GM21360 (cell line): ENCODE measurements around the gene TARS3.

Experiments
- ATAC-seq: cut with Tn5 transposase; IDR thresholded peaks from one replicate; pipeline ENCODE4 v1.9.1; 2021; ENCODE audit warnings: mild to moderate bottlenecking, moderate library complexity; ENCODE audit not compliant: unreplicated experiment

Gene TARS3

DNA sequence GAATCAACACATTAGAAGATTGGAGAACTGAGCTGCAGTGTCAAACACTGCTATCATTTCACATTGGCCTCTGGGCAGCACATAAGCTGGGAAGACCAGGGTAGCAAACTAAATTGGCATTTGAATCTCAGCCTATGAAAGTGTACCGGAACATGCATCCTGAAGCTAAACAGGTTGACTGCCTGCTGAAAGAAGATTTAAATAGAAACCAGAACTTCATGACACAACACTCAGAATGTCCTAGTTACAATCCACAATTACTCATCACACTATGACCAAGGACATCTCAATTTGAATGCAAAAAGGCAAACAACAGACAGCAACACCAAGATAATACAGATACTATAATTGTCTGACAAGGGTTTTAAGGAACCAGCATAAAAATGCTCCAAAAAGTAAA is 98.3 kb downstream of the TARS3 start:
- no peak for ATAC-seq

DNA sequence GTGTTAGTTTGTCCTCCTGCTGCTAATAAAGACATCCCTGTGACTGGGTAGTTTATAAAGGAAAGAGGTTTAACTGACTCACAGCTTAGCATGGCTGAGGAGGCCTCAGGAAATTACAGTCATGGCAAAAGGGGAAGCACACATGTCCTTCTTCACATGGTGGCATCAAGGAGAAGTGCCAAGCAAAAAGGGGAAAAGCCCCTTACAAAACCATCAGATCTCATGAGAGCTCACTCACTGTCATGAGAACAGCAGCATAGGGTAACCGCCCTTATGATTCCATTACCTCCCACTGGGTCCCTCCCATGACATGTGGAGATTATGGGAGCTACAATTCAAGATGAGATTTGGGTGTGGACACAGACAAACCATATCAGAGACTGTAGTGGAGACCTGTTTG is 99.1 kb downstream of the TARS3 start:
- ATAC-seq: no peak

DNA sequence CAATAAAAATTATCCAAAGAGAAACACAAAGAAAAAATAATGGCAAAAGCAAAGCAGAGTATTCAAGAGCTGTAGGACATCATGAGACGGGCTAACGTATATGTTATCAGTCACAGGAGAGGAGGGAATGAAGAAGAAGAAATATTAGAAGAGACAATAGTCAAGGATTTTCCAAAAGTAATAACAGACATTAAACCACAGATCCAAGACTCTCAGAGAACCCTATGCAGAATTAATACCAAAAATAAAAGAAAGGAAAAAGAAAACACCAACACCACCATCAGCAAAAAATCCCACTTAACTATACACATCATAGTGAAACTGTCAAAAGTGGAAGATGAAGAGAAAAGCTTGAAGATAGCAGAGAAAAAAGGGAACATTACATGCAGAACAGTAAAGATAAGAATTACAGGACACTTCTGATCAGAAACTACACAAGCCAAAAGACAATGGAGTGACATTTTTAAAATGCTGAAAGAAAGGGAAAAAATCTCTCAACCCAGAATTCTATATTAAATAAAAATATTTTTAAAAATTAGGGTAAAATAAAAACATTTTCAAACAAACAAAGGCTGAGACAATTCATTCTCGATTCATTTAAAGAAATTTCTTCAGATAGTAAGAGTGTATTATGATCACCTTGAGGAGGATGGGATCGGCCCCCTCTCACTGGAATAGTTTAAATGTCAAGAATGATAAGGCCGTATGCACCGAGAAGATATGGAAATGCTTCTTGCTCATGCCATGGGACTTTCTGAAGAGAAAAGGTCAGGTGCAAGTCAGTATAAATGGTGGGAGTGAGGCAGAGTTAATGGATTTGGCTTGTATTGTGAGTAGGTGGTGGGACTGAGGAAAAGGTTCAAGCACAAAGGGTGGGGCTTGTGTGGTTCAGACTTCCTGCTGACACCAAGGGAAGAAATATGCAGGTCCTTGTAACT is 100.6 kb downstream of the TARS3 start:
- no peak for ATAC-seq

DNA sequence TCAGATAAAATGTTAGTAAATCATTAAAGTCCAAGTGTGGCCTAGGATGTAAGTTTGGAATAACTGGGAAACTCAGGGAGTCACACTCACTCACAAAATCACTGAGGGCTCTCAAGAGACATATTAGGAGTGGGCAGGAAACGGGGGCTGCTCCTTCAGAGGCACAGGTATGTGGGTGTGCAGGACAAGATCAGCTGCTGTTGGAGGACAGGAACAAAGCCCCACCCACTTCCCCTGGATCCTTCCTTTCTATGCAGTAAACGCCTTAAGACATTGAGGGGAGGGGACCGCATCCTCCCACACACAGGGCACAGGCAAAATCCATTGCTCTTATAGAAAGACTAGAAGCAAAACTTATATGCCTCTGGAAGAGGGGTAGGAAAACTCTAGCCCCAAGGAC is 102.3 kb downstream of the TARS3 start:
- no peak for ATAC-seq

DNA sequence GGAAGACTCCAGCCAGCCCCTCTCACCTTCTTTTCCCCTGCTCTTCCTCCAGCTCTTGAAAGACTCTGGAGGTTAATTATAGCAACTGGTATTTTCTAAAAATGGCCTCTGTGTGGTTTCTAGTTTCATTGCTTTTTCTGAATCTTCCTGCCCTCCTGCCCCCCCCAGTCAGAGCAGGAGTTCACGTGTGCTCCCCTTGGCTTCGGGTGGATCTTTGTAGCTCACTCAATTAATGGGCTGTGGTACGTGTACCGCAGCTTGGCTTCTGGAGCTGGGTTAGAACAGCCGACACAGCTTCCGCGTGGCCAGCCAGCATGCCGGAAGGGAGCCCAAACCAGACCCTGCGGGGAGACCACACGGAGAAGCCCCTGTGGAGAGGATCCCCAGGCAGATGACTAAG is 103.6 kb downstream of the TARS3 start:
- no peak for ATAC-seq

DNA sequence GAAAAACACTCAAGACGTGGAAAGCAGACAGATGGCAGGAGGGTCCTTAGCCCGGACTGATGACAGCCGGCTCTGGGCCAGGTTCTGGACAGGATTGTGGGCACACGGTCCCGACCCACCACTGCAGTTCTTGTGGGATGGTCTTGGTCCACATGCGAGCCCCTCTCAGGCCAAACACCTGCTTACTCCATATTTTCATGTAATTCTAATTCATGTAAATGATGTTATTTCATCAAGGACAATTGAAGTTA is 104.7 kb downstream of the TARS3 start:
- ATAC-seq: no peak

DNA sequence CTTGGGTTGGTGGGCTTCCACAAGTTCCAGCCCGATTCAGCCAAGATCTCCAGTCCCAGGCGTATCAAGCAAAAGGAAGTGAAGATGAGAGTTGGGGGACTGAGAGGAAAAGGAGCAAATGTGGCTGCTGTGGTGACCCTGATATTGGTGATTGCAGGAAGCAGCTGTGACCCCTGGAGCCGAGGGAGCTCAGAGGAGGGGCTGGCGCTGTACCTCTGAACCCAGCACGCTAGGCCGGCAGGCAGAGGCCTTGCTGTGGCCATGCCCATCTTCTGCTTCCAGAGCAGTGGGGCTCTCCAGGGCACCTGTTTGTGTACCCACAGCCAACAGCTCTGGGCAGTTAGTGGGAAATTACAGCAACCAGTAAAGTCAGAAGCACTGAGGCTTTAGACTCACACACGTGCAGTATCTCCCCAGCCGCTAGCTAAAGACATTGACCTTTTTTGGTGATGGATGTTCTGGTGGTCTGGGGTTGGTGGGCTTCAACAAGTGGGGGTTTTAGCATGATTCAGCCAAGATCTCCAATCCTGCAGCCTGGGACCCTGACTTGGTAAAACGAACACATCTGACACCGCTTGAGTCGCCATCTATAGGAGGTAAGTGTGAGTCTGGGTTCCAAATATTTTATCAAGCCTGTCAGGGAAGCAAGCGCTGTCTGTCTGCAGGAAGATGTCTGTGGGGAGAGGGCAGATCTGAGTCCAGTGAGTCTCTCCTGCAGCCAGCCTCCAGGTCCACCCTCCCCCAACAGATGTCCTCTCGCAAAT is 105.2 kb downstream of the TARS3 start:
- ATAC-seq: no peak

DNA sequence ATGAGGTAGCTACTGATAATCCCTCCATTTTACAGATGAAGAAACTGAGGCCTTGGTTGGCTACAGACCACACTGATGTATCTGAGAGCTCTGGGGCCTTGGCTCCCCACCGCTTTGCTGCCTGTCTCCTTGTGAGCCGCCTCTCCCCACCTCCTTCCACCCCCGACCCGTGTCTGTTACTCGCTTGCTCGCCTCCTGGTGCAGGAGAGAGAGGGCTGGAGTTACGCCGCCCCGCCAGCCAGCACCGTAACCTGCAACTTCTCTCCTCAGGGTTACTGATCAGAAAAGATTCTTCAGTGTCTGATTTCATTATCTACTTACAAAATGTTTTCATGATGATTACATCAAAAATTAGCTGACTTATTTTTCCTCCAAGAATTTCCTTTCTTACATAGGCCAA is 106.2 kb downstream of the TARS3 start:
- ATAC-seq: no peak

DNA sequence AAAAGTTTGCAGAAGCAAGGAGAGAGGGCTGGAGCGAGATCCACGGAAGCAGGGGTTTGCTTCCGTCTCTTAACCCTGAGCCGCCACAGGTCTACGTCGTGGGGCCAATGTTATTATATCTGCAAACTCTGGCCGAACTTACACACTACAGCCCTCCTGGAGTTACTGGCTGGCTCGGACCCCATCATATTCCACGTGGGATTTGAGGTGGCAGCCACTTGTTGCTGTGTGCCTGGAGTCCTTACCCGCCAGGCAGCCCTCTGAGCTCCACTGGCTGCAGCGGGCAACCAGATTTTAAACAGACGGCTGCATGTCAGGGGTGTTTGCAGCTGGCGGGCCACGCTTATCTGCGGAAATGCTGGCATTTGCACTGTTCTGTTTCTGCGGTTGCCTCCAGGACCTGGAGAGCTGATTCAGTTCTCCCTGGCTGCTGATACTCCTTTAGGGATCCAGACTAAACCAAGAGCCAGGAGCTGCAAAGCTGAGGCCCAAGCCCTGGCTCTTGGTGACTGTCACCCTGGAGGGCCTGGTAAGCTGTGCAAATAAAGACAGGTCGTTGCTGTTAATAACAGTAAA is 106.8 kb downstream of the TARS3 start:
- no peak for ATAC-seq

DNA sequence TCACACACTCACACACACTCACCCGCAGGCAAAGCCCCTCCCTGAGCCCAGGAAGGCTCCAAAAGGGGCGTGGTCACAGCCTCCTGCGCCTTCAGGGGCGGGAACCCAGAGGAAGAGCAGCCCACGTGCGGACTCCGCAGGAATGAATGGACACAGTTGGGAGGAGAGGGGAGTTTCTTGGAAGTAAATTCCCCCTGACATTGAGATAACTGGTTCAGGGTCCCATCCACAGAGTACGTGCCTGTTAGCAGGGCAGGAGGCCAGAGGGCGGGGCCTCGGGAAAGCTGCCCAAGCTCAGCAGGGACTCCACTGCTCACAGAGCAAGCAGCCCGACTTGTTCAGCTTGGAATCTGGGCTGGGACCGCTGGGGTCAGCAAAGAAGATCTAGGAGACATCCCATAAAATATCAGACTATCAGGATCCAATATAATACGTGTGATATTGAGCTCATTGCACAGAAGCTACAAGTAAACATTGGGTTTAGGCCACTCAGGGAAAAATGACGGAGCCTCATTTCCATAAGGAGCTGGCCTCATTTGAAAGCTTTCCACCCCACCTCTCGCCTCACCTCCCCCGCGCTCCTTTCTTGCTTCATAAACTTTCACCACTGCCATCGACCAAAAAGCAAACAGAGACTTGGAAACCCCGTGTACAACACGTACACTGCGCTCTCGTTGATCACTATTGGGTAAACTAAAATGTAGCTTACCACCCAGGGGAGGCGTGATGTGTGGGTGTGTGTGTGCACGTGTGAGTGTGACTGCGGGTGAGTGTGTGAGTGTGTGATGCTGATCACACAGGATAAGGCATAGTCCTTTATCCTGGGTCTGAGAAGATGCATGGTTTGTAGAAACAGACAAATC is 108.1 kb downstream of the TARS3 start:
- no peak for ATAC-seq

DNA sequence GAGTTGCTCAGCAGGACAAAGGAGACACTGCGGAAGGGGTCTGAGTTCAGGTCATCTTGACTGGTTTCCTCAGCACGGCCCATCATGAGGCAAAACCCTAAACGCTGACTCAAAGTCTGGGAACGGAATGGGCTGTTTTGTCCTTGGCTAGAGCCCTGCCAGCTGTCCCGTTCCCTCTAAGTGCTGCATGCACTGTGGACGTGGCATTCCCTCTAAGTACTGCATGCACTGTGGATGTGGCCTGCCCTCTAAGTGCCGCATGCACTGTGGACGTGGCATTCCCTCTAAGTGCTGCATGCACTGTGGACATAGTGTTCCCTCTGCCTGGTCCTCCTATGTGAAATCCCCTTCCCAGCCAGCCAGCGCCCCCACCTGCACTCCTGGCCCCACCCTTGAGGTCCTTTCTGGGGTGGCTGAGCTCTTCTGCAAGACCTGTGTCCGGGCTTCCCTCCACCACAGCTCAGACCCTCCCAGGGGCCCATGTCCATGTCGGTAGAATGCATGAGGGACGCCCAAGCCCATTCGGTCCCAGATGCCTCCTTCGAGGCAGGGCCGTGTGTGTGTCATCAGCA is 108.8 kb downstream of the TARS3 start:
- no peak for ATAC-seq

DNA sequence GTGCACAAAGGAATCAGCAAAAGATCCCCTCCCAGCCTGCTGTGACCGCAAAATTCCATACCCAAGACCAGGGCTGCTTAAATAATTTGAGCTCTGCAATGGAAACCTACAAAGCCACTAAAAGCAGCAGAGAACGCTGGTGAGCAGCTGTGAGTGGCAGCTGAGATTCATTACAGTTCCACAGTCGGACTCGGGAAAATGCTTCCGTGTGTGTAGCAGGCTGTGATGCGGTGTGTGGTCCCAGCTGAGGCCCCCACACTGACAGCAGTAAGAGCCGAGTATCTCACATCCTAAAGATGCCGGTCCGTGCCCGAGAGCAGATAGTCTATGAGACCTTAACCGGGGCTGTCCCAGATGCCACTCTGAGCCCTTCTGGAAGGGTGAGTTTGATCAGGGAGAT is 109.5 kb downstream of the TARS3 start:
- ATAC-seq: no peak

DNA sequence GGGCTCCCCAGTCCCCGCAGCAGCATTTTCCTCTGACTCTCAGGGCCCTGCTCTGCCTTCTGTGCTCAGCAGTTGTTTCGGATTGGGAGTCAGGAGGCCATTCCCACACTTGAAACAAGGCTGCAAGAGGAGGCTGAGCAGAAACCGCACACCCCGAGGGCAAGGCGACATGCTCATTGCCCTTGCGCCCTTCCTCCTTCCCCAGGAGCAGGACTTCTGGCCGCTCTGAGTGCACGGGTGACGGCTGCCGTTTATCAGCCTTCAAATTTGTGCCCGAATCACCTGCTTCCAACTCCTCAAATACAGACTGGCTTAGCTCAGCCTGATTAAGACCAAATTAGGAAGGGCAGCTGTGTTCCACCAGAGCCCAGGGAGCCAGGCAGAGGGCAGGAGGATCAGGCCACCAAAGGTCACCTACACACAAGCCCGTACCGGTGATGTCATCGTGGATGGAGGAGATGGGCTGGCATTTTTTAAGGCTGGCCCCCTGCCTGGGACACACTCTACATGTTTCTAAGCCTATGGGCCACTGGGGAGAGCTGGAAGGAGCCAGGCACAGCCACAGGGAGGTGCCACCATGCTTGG is 110.2 kb downstream of the TARS3 start:
- ATAC-seq: no peak

DNA sequence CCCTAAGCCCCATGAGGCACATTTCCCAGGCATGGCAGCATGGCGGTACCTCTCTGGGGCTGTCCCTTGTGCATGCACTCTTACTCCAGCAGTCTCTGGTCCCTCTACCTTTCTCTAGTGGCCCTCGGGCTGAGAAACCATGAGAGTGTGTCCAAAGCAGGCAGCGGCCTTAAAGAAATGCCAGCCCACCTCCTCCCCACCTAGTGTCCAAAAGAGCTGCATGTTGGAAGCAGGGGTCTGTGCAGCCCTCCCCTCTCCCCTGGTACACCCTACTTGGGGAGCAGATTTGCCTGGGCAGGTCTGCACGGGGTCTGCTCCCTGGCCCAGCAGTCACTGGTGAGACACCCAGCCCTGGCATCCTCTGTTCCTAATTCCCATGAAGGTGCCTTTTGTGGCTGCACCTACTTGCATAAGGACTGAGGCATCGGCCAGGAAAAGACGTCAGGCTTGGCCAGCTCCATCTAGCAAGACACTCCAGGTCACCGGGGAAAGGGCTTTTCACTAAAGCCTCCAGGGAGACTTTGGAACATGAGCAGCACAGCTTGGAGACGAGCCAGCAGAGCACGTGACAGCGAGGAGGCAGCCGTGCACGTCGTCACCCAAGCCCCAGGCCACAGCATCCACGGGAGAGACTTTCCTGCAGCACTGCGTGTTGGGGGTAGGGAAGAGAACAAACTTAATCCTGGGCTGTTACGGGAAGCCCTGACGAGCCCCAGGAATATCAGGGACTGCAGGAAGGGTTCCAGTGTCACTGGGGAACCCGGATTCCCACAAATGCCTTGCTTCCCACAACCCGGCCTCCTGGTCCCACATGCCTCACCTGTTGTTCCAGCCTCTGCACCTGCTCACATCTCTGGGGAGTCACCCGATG is 110.9 kb downstream of the TARS3 start:
- no peak for ATAC-seq

DNA sequence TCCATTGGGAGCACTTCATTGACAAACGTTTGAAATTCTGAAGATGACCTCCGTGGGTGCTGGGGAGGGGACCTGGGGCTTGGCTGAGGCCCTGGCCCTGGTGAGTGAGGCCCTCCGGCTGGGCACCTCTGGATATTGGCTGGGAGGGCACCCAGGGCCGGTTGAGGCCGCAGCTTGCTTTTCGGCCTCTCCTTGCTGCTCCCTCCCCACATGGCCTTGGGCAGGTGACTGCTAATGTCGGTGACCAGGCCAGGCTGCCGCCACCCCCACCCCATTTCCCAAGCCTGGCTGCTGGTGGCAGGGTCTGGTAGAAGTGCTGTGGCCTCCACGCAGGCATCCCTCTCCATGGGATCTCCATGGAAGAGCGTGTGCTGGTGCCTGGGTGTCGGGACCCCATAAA is 111.6 kb downstream of the TARS3 start:
- no peak for ATAC-seq

DNA sequence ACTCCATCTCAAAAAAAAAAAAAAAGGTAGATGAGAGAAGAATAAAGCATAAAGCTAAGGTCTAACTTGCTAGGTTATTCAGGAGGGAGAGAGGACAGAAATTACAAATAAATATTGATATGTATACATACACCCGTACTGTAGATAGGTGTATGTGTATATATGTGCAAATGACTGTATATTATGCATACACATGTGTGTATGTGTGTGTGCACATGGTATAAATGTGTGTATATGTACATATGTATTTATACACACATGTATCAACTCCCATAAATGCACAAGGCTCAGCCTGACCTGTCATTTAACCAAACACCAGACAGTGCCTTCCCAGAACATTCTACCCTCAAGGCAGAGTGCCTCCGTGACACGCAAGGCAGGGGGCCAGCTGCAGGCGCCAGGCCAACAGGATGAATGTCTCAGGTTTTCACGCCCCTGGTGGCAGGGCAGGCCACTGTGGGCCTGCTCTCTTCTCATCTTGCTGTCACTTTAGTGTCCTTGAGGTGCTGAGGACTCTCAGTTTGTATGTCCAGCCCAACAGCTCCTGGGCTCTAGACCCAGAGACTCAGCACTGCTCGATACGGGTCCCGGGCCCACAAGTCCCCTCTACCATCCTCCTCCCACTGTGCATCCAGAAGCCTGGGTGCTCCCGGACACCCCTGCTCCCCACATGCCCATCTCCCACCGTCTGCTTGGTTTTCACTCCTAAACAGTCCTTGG is 112.5 kb downstream of the TARS3 start:
- ATAC-seq: no peak

DNA sequence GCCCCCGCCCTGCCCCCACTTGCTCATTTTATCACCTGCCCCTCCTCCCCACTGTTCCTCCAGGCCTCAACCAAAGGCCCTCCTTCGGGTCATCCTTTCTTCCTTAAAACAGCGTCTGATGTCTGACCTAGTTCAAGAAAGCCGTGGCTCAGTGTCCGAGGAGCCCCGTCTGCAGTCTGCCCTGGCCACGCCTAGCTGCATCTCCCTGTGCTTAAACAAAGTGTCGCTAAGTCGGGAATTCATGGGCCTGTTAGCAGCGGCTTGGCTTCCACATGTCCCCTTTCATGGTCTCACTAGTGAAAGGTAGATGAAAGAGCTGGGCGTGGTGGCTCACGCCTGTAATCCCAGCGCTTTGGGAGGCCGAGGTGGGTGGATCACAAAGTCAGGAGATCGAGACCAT is 113.3 kb downstream of the TARS3 start:
- no peak for ATAC-seq

DNA sequence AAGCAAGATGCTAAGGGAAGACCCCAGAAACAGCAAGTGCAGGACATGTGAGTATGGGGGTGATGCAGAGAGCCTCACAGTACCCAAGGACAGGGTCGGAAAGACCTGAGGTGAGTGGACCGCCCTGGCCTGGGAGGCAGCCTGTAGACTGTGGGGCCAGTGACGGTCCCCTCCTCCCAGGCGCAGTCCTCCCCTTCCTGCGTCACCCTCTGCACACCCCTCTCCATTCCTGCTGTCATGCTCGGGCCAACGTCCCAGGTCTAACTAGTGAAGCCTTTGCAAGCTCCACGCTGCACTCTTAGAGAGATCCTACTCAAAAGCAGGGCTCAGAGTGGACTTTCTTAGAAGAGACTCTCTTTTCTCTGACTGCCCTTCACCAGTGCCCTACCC is 113.7 kb downstream of the TARS3 start:
- no peak for ATAC-seq
